ENCODE results near the gene ERV3-1.
A peak's percentile ranks its signal among the peaks of the same experiment; 100 is the strongest.
"Not testable (repeated sequence)": the region's sequence is repeated elsewhere in the genome, so short reads cannot be mapped to it uniquely, and the experiment has no call there.

ERV3-1 gene

DNA sequence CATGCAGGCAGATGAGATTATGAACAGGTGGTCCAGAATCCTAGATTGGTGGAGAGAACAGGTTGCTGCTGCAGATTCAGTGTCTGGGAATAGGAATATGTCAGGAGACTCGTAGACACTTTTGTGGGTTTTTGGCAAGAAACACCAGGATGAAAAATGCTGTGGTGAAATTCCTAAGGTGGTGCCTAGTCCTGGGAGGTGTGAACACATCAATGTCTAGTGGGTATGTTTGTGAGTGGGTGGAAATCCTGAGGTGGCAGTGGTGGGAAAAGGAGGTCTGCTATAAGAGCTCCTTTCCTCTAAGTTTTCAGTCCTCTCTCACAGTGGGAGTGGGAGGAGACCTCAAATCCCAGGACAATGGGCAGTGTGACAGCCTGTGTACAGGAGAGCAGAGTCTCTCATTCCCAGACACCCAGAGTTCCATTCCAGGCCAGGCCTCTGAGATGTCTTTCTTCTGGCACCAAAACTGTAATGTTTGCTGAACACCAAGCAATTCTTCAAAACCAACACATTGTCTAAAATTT lies 5.1 kb downstream of the ERV3-1 start:
- DNase-seq (ENCODE audit: low read depth in 2 of 2), result no peak

DNA sequence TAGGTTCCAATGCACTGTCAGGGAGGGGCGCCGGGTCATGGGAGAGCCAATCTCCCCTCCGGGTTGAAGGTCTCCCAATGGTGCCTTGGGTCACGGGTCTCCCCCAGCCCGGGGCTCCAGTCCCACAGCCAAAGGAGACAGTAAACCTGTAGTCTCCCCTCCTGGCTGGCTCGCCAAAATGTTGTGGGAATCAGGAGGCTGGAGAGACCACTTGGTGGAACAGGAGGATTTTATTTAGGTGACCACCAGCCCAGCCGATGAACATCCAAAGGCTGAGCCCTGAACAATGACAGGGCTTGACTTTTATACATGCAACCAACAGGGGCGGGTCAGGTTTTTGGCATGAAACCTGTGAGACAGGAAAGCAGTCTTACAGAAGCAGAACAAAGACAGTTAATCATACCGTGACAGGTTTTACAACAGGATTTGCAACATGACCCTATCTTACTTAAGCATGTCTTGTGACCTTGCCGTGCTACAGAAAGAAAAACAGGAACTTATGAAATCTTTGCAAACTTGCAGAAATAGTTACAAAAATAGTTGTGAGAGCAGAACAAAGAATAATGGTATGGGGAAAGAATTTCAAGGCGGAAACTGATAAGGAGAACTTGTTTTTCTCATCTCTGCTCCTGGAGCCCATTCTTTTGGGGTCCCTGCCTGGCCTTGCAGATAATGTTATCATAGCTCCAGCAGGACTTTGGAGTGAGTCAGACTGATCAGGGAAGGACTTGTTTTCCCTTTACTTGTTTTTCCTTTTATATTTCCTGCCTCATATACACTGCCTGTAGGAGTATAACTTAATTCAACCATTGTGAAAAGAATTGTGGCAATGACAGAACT lies 7.1 kb downstream of the ERV3-1 start:
- DNase-seq (ENCODE audit: low read depth in 2 of 2), result no peak

DNA sequence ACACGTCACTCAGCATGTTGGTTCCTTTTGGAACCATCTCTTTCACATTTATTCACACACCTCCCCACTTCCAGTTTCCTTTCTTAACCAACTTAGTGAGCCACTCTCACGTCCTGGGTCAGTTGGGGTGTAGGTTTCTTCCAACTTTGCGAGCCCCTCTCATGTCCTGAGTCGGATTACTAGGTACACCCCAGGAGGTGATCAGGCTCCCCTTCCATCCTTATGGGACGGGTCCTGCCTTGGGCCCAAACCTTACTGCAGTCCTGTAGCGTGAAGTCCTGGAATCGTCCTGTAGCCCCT lies 7.7 kb downstream of the ERV3-1 start:
- no peak for DNase-seq (ENCODE audit: low read depth in 2 of 2)

DNA sequence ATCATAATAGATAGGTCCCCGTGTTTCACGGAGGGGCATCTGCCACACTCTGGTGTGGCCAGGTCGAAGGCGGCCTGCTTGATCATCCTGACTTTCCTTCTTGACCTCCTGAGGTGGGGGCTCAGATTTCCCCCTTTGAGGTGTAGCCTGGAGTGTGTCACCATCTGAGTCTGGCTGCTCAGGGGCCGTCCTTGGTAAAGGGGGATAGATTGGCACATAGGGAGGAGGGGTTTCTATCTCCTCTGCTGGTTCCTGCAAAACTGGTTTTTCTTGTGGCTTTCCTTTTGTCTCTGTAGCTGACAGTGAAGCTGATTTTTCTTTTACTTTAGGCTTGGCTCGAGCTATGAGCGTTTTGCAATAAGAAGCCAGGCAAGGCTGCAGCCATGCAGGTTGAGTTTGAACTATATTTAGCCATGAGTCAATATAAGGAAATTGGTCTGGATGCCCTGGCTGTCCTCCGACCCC lies 8.5 kb downstream of the ERV3-1 start:
- no peak for DNase-seq (ENCODE audit: low read depth in 2 of 2)

DNA sequence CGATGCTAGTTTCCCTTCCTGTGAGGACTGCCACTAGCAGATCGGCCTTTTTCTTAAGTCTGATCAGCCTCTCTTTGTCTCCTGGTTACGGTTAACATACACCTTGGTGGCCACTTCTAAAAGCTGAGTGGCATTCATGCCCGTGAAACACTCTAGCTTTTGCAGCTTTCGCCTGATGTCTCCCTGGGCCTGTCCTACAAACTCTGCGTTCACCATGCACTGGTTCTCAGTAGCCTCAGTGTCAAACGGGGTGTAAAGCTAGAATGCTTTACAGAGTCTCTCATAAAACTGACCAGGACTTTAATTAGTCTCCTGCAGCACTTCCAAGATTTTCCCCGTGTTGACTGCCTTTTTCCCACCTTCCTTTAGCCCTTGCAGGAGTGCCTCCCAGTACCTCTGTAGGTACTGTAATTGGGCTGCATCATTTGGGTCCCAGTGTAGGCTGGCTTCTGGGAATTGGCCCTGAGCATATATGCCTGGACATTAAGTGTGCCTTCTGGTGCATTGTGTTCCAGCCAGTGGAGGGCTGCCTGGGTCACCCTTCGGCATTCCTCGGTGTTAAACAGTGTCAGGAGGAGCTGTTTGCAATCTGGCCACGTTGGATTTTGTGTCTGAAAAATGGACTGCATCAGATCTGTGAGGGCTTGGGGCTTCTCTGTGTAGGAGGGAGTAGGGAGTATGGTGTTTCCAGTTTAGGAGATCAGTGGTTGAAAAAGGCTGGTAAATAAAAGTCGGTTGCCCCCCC lies 9.2 kb downstream of the ERV3-1 start:
- DNase-seq (ENCODE audit: low read depth in 2 of 2), result no peak

DNA sequence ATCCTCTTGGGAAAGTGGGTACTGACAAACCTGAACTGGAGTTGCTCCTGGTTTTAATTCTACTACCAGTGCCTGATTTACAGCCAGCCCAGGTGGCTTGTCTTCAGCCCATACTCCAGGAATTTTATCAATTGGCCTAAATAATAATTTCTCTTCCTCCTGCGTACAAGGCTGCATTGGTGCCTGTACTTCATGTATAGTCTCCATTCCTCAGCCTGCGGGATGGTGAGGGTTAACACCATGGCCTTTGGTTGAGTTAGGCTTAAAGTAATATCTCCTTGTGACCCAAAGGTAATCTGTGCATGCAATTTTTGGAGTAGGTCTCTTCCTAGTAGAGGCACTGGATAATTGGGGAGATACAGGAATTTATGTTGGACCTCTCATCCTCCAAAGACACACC lies 10.2 kb downstream of the ERV3-1 start:
- DNase-seq (ENCODE audit: low read depth in 2 of 2), result no peak

DNA sequence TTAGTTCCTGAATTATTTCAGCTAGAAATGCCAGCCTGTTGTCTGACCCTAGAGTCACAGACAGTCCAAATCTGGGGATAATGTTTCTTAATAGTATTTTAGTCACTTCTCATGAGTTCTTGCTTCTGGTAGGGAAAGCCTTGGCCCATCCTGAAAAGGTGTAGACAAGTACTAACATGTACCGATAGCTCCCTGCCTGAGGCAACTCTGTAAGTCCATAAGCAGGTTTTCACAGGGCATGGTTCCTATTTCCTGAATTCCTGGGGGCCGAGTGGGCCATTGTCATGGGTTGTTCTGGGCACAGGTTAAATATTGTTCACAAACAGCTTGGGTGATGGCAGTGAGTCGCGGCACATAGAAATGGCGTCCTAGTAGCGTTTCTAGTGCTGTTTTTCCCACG lies 12.6 kb downstream of the ERV3-1 start:
- DNase-seq (ENCODE audit: low read depth in 2 of 2), result no peak

DNA sequence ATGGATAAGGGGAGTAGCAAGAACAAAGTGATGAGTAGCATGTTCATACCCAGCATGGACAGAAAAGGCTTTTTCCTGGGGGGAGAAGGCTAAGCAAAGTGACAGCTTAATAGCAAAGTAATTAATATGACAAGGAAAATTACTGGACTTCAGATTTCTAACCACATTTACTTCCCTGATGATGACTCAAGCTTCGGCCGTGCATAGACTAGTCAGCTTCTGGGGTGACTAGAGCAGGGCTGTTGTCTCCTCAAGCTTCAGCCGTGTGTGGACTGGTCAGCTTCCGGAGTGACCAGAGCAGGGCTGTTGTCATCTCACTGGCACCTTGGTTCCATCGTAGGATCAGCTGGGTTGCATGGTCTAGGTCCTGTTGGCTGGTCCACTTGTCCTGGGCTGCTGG lies 13.5 kb downstream of the ERV3-1 start:
- no peak for DNase-seq (ENCODE audit: low read depth in 2 of 2)

DNA sequence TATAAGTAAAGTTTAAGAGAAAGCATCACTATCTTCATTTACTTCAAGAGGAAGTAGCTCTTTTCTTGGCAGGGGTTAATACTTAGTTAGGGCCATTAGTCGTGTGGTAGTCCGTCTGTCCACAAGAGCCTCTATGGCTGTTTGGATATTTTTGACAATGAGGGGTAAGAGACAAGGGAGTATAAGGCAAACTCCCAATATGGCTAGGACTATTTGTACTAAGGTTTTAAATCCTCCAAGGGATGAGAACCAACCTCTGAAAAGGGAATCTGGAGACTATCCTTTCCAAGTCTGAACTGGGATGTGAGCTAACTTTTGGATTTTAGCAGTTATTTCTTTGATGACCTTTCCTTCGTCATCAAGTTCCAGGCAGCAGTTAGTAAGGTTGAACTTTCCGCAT lies 15.6 kb downstream of the ERV3-1 start, which contains the start of gene ZNF117:
ZNF117 (minus strand) TSS at position 101 of the 400 bp plus-strand sequence.
- no peak for DNase-seq (ENCODE audit: low read depth in 2 of 2)

DNA sequence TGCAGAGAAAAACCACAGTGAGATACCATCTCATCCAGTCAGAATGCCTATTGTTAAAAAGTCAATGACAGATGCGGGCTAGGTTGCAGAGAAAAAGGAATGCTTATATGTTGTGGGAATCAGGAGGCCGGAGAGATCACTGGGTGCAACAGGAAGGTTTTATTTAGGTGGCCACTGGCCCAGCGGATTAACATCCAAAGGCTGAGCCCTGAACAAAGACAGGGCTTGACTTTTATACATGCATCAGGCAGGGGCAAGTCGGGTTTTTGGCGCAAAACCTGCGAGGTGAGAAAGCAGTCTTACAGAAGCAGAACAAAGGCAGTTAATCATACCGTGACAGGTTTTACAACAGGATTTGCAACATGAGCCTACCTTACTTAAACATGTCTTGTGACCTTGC lies 16.3 kb downstream of the ERV3-1 start:
- DNase-seq (ENCODE audit: low read depth in 2 of 2), result no peak

DNA sequence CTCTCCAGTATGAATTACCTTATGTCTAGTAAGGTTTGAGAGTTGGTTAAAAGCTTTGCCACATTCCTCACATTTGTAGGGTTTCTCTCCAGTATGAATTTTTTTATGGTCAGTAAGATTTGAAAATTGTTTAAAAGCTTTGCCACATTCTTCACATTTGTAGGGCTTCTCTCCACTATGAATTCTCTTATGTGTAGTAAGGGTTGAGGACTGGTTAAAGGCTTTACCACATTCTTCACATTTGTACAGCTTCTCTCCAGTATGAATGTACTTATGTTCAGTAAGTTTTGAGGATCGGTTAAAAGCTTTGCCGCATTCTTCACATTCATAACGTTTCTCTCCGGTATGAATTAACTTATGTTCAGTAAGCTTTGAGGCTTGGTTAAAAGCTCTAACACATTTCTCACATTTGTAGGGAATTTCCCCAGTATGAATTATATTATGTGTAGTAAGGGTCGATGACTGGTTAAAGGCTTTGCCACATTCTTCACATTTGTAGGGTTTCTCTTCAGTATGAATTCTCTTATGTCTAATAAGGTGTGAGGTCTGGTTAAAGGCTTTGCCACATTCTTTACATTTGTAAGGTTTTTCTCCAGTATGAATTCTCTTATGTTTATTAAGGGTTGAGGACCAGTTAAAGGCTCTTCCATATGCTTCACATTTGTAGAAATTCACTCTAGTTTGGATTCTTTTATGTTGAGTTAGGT lies 27.8 kb downstream of the ERV3-1 start:
- DNase-seq (ENCODE audit: low read depth in 2 of 2), result no peak

DNA sequence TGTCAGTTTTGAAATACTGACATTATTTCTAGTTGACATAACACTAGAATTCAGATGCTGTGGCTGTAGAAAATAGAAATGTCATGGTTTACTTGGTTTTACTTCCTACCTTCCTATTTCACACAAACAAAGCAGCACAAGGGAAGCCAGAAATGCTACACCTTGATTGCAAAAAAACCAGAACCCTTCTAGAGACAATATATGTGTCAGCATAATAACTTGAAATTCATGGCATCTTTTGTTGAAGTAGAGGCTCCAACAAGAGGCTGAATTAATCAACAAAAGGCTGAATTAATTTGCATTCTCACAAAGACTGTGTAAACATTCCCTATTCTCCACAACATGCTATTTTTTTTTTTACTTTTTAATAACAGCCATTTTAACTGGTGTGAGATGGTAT lies 40.9 kb downstream of the ERV3-1 start:
- no peak for DNase-seq (ENCODE audit: low read depth in 2 of 2)

DNA sequence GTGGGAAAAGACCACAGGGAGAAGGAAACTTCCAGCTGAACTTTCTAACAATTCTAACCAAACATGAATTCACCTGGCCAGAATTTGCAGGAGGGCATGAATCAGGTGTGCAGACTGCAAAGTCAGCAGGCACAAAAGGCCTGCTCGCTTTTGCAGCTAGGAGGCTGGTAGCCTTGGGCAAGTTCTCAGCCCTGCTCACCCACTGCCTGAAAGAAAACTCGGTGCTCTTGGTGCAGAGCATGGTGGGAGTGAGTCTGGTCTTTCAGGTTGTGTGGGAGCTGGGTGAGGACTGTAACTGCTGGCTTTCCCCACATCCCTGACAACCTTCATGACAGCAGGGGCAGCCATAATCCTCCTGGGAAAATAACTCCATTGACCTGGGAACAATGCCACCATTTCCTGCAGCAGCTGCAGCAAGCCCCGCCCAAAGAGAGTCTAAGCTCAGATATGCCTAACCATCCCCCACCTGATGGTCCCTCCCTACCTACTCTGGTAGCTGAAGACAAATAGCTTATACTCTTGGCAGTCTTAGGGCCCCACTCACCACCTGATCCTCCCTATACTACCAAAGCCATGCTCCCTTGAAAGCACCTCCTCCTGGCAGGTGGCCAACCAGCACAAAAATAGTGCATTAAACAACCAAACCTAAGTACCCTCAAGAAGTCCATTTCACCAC lies 47.3 kb downstream of the ERV3-1 start:
- DNase-seq (ENCODE audit: low read depth in 2 of 2), result no peak

DNA sequence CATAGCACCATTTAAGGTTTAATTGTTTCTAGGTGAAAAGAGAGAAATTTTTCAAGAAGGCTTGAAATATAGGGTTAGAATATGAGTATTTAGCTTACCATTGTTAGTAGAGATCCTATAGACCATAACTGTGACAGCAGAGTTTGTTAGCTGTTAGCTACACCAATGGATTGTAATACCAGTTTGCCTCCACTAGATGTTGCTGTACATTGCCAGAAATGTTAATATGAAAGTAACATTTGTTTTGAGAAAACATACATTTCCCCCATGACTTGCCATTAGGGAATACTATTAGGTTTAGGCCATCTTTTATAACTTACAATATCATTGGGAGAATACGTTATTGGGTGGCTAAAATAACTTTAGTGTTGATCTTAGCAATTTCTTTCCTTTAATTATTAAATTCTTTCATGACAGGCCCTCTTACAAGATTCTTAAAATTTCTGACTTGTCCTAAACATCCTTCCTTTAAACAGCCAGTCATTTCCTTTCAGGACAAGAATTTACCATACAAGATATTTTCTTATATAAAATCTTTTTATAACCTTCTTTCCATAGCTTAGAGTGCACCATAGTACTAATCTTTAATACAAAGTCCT lies 55.1 kb downstream of the ERV3-1 start:
- DNase-seq (ENCODE audit: low read depth in 2 of 2), result peak; percentile 5 to 10

DNA sequence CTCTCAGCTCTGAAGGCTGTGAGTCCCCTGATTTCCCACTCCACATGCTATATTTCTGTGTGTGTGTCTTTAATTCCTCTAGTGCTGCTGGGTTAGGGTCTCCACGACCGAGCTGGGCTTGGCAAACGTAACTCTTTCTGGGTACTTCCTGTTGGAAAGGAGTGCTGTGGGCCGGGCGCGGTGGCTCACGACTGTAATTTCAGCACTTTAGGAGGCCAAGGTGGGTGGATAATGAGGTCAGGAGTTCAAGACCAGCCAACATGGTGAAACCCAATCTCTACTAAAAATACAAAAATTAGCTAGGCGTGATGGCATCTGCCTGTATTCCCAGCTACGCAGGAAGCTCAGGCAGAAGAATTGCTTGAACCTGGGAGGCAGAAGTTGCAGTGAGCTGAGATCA lies 55.8 kb downstream of the ERV3-1 start:
- not testable (repeated sequence) for DNase-seq (ENCODE audit: low read depth in 2 of 2)

DNA sequence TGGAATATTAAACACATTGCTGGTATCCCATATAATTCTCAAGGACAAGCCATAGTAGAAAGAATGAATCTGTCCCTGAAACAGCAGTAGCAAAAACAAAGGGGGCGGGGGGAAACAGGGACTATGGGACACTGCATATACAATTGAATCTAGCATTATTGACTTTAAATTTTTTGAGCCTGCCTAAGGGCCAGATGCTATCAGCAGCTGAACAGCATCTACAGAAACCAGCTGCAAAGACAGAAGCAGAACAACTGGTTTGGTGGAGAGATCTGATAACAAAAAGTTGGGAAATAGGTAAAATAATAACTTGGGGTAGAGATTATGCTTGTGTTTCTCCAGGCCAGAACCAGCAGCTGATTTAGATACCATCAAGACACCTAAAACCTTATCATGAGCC lies 57.7 kb downstream of the ERV3-1 start:
- DNase-seq (ENCODE audit: low read depth in 2 of 2), result not testable (repeated sequence)

DNA sequence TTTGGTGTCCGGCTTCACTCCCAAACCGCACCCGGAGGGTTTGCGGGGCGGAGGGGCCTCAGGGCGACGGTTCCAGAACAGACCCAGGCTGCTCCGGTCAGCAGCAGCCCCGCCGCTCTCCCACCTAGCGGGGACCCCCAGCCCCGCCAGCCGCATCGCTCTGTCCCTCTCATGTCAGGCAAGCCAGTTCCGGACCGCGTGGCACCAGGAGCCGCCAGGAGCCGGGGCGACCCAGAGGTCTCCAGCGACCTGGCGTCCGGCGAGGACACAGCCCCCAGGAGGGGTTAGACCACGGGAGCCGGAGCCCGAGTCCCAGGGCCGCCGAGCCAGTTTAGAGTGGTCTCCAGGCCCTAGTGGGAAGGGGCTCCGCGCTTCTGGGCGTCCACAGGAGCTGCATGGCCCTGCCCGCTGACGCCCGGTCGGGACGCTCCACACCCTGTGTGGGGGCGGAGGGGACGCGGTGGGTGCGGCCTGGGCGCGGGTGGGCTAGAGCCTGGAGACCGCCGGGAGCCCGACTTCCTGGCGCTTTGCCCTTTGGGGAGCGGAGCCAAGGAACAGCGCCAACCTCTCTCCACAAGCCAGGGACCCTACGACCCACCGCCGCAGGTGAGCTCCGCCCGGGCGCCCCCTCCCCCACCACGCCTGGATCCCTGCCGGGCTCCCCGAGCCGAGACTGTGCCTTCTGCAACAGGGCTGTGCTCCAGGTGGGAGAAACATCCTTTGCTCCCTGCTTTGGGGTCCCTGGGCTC lies 59.1 kb downstream of the ERV3-1 start:
- no peak for DNase-seq (ENCODE audit: low read depth in 2 of 2)

DNA sequence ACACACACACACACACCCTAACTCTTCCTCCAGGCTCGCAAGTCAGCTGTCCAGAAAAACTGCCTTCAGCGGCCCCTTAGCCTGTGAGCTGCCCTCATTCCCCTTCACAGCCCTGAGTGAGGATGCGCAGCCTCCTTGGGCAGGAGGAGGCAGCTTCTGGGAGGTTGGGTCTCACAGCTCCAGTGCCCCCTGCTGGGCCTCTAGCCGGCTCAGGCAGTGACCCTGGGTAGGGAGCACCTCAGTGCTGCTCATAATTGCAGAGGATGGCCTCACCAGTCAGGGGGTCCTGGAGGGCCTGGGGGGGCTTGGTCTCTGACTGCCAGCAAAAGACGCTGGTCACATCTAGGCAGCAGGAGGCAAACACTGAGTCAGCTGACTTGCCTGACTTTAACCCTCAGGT lies 59.7 kb downstream of the ERV3-1 start:
- DNase-seq (ENCODE audit: low read depth in 2 of 2), result no peak

DNA sequence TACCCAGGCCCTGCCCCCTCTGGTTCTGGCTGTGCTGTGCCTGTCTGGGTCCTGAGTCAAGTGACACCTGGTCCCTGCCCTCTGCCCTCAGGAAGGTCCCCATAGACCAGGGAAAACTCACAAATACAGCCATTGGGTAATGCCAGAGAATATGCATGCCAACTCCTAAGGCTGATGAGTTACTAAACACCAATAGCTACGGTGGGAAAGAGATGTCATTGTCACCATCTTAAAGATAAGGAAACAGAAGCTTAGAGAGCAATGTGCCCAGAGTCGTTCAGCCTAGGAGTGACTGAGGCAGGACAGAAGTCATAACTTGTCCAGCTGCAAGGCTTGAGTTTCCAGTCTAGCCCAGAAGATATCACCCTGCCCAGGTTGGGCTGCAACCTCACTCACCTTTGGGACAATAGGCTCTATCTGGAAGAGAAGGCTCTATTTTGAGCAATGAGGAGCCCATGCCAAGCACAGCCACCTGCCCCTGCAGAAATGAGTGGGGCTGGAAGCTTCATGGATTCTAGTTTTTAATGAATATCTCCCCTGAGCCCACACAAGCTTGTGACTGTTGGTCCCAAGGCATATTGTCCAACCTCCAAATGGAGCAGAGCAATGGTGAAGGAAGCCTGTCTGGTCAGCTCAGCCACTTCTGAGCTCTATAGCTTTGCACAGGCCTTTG lies 60.8 kb downstream of the ERV3-1 start:
- no peak for DNase-seq (ENCODE audit: low read depth in 2 of 2)
